Trophoblast cell (in vitro differentiated cells and primary cell): ENCODE data around the gene KCNQ1.

Source experiments
- DNase-seq, 2 donors: peaks; one replicate each; pipeline ENCODE4 v3.0.0-alpha.2; 2016
- H2AFZ ChIP-seq: 2 replicates; pipeline ENCODE4 v1.6.1; 2013; ENCODE audit warnings: low read length, moderate library complexity, mild to moderate bottlenecking; ENCODE audit not compliant: insufficient read depth, poor library complexity
- H2AK5ac ChIP-seq: 2 replicates; pipeline ENCODE4 v1.6.1; 2013; ENCODE audit warnings: mild to moderate bottlenecking, low read length
- H2BK120ac ChIP-seq: 2 replicates; pipeline ENCODE4 v1.6.1; 2013; ENCODE audit warnings: low read length, mild to moderate bottlenecking, moderate library complexity; ENCODE audit not compliant: insufficient read depth, poor library complexity
- H2BK12ac ChIP-seq: 2 replicates; pipeline ENCODE4 v1.6.1; 2013; ENCODE audit warnings: mild to moderate bottlenecking, low read length, moderate library complexity
- H2BK5ac ChIP-seq: 2 replicates; pipeline ENCODE4 v1.6.1; 2013; ENCODE audit warnings: low read length, low read depth, moderate library complexity, mild to moderate bottlenecking; ENCODE audit not compliant: poor library complexity
- H3K14ac ChIP-seq: 2 replicates; pipeline ENCODE4 v1.6.1; 2013; ENCODE audit warnings: mild to moderate bottlenecking, low read length
- H3K18ac ChIP-seq: 2 replicates; pipeline ENCODE4 v1.6.1; 2013; ENCODE audit warnings: mild to moderate bottlenecking, low read length
- H3K23ac ChIP-seq: 2 replicates; pipeline ENCODE4 v1.6.1; 2013; ENCODE audit warnings: low read length
- H3K27ac ChIP-seq: 2 replicates; pipeline ENCODE4 v1.5.1; 2013; ENCODE audit warnings: low read depth, mild to moderate bottlenecking, inconsistent platforms, low read length, moderate library complexity
- H3K27me3 ChIP-seq: 2 replicates; pipeline ENCODE4 v1.6.1; 2013; ENCODE audit warnings: inconsistent platforms, mild to moderate bottlenecking, low read length, moderate library complexity; ENCODE audit not compliant: insufficient read depth
- H3K36me3 ChIP-seq, 2 experiments: 1 replicate in 1 of 2; 2 replicates in 1 of 2; pipeline ENCODE4 v1.6.1; 2013; ENCODE audit warnings: low read length in 2 of 2, mild to moderate bottlenecking in 2 of 2, moderate library complexity in 1 of 2; ENCODE audit not compliant: insufficient read depth in 2 of 2, control insufficient read depth in 1 of 2
- H3K4ac ChIP-seq: 2 replicates; pipeline ENCODE4 v1.6.1; 2013; ENCODE audit warnings: low read depth, mild to moderate bottlenecking, low read length, moderate library complexity
- H3K4me1 ChIP-seq, 2 experiments: 1 replicate in 1 of 2; 2 replicates in 1 of 2; pipeline ENCODE4 v1.6.1; 2013; ENCODE audit warnings: low read length in 2 of 2, mild to moderate bottlenecking in 2 of 2, moderate library complexity in 1 of 2; ENCODE audit not compliant: insufficient read depth in 2 of 2, control insufficient read depth in 1 of 2
- H3K4me2 ChIP-seq: 2 replicates; pipeline ENCODE4 v1.6.1; 2013; ENCODE audit warnings: inconsistent platforms, mild to moderate bottlenecking, low read length, moderate library complexity
- H3K4me3 ChIP-seq: 2 replicates; pipeline ENCODE4 v1.5.1; 2013; ENCODE audit warnings: mild to moderate bottlenecking, low read depth, low read length, inconsistent platforms
- H3K79me1 ChIP-seq: one replicate; pipeline ENCODE4 v1.6.1; 2013; ENCODE audit warnings: low read length
- H3K79me2 ChIP-seq: 2 replicates; pipeline ENCODE4 v1.6.1; 2013; ENCODE audit warnings: low read length, mild to moderate bottlenecking; ENCODE audit not compliant: control insufficient read depth, insufficient read depth, poor library complexity
- H3K9ac ChIP-seq: 2 replicates; pipeline ENCODE4 v1.6.1; 2013; ENCODE audit warnings: mild to moderate bottlenecking, low read length
- H3K9me3 ChIP-seq: 2 replicates; pipeline ENCODE4 v1.6.1; 2013; ENCODE audit warnings: low read depth, mild to moderate bottlenecking, control low read depth, inconsistent platforms, low read length; ENCODE audit not compliant: insufficient read depth
- H4K12ac ChIP-seq: 2 replicates; pipeline ENCODE4 v1.6.1; 2013; ENCODE audit warnings: low read depth, mild to moderate bottlenecking, low read length, moderate library complexity
- H4K8ac ChIP-seq: 2 replicates; pipeline ENCODE4 v1.6.1; 2013; ENCODE audit warnings: low read depth, mild to moderate bottlenecking, low read length, moderate library complexity
- H4K91ac ChIP-seq: one replicate; pipeline ENCODE4 v1.6.1; 2013; ENCODE audit warnings: low read depth, mild to moderate bottlenecking, low read length, moderate library complexity
- WGBS: extraction: QIAGEN DNeasy Blood & Tissue Kit; methylation state at CpG from one replicate; pipeline ENCODE4 v1.1.7; 2013; ENCODE audit warnings: missing lambda C conversion rate; ENCODE audit not compliant: insufficient read length, insufficient coverage; ENCODE audit errors: extremely low coverage; 5-methylcytosine and 5-hydroxymethylcytosine counted together

The KCNQ1 gene

GRCh38 chr11:2666401-2666741 is 221.6 kb downstream of the KCNQ1 start:
- Histone ChIP-seq H3K14ac (no peak overlapping the region), H3K4me3 (no peak overlapping the region), H3K9me3 (peaks cover 19% of the 10 kb centered on the region)

GRCh38 chr11:2666828-2667570 is 222.2 kb downstream of the KCNQ1 start:
- no peak overlapping the region for H2BK12ac ChIP-seq
- H2AK5ac ChIP-seq = no peak overlapping the region
- no peak overlapping the region for H2BK120ac ChIP-seq
- H3K9ac ChIP-seq = no peak overlapping the region
- H3K79me2 ChIP-seq = no peaks in the 10 kb centered on the region
- no peak overlapping the region for H3K4ac ChIP-seq
- no peak overlapping the region for H4K8ac ChIP-seq
- no peak overlapping the region for H3K4me3 ChIP-seq
- H3K18ac ChIP-seq = no peak overlapping the region
- DNase-seq = no peak
- no peak overlapping the region for H2AFZ ChIP-seq
- no peak overlapping the region for H2BK5ac ChIP-seq
- H3K27me3 ChIP-seq = no peaks in the 10 kb centered on the region
- H3K14ac ChIP-seq = no peak overlapping the region
- no peak overlapping the region for H3K4me2 ChIP-seq
- peaks cover 13 to 26% of the 10 kb centered on the region in 2 experiments for H3K36me3 ChIP-seq
- no CpG with 5 or more reads among the region's 15 CpGs for WGBS
- H3K9me3 ChIP-seq = peaks cover 13% of the 10 kb centered on the region
- H3K23ac ChIP-seq = no peak overlapping the region
- H4K12ac ChIP-seq = no peak overlapping the region
- H3K79me1 ChIP-seq = no peaks in the 10 kb centered on the region
- H4K91ac ChIP-seq = no peak overlapping the region
- peaks cover 7% of the 10 kb centered on the region in 2 experiments for H3K4me1 ChIP-seq
- no peak overlapping the region for H3K27ac ChIP-seq

More at GRCh38 chr11:2666401-2666741, 221.6 kb downstream of the KCNQ1 start:
- Histone ChIP-seq H3K27me3 (no peaks in the 10 kb centered on the region), H2AK5ac (no peak overlapping the region), H2AFZ (no peak overlapping the region), H3K79me1 (no peaks in the 10 kb centered on the region), H3K4ac (no peak overlapping the region), H3K4me2 (peak overlapping the region; percentile 7), H3K23ac (no peak overlapping the region), H2BK5ac (no peak overlapping the region), H3K9ac (no peak overlapping the region), H3K27ac (no peak overlapping the region), H2BK120ac (no peak overlapping the region), H2BK12ac (no peak overlapping the region), H3K79me2 (no peaks in the 10 kb centered on the region), H3K36me3 (peaks cover 14 to 26% of the 10 kb centered on the region in 2 experiments), H4K91ac (no peak overlapping the region), H3K18ac (no peak overlapping the region), H4K8ac (no peak overlapping the region), H3K4me1 (peaks cover 7% of the 10 kb centered on the region in 2 experiments), H4K12ac (no peak overlapping the region)
- DNase-seq = no peak
- no CpG with 5 or more reads among the region's 6 CpGs for WGBS

- Histone ChIP-seq H3K36me3 (peaks cover 16 to 32% of the 10 kb centered on the region in 2 experiments), H3K4me3 (no peak overlapping the region), H2BK5ac (no peak overlapping the region), H3K4me1 (peaks cover 7% of the 10 kb centered on the region in 2 experiments), H3K4me2 (no peak overlapping the region), H3K79me1 (no peaks in the 10 kb centered on the region), H3K18ac (no peak overlapping the region), H3K27ac (no peak overlapping the region), H2AK5ac (no peak overlapping the region), H3K23ac (no peak overlapping the region), H2BK12ac (no peak overlapping the region), H3K14ac (no peak overlapping the region), H3K79me2 (no peaks in the 10 kb centered on the region), H3K4ac (no peak overlapping the region), H4K12ac (no peak overlapping the region), H2AFZ (no peak overlapping the region), H3K9me3 (peaks cover 7% of the 10 kb centered on the region), H3K9ac (no peak overlapping the region), H4K91ac (no peak overlapping the region), H2BK120ac (no peak overlapping the region), H3K27me3 (no peaks in the 10 kb centered on the region), H4K8ac (no peak overlapping the region)
- WGBS = no CpG with 5 or more reads among the region's 2 CpGs
- no peak for DNase-seq
Observed at GRCh38 chr11:2667940-2668339, 223.1 kb downstream of the KCNQ1 start.

GRCh38 chr11:2668876-2669275 is 224.1 kb downstream of the KCNQ1 start:
- Histone ChIP-seq H3K9me3 (no peaks in the 10 kb centered on the region), H2AK5ac (no peak overlapping the region), H3K4me2 (no peak overlapping the region), H3K4me3 (no peak overlapping the region), H3K14ac (no peak overlapping the region), H3K23ac (no peak overlapping the region), H3K18ac (no peak overlapping the region), H3K9ac (no peak overlapping the region), H3K4me1 (peaks cover 7 to 9% of the 10 kb centered on the region in 2 experiments), H3K36me3 (peaks cover 15 to 25% of the 10 kb centered on the region in 2 experiments), H2AFZ (no peak overlapping the region), H2BK12ac (no peak overlapping the region), H3K27me3 (no peaks in the 10 kb centered on the region), H4K91ac (no peak overlapping the region), H3K79me2 (no peaks in the 10 kb centered on the region), H2BK120ac (no peak overlapping the region), H3K79me1 (peaks cover under 1% of the 10 kb centered on the region), H4K8ac (no peak overlapping the region), H3K4ac (no peak overlapping the region), H3K27ac (no peak overlapping the region), H2BK5ac (no peak overlapping the region), H4K12ac (no peak overlapping the region)
- no CpG with 5 or more reads among the region's 5 CpGs for WGBS
- DNase-seq = no peak
